T follicular helper cell (primary cell): ENCODE measurements around the gene SPINK8.
"Not testable (repeated sequence)": the region's sequence is repeated elsewhere in the genome, so short reads cannot be mapped to it uniquely, and the experiment has no call there.

Experiments used
- DNase-seq: peaks from one replicate; pipeline ENCODE4 v3.0.0-alpha.2; 2020; ENCODE audit warnings: low read depth

SPINK8 gene

DNA sequence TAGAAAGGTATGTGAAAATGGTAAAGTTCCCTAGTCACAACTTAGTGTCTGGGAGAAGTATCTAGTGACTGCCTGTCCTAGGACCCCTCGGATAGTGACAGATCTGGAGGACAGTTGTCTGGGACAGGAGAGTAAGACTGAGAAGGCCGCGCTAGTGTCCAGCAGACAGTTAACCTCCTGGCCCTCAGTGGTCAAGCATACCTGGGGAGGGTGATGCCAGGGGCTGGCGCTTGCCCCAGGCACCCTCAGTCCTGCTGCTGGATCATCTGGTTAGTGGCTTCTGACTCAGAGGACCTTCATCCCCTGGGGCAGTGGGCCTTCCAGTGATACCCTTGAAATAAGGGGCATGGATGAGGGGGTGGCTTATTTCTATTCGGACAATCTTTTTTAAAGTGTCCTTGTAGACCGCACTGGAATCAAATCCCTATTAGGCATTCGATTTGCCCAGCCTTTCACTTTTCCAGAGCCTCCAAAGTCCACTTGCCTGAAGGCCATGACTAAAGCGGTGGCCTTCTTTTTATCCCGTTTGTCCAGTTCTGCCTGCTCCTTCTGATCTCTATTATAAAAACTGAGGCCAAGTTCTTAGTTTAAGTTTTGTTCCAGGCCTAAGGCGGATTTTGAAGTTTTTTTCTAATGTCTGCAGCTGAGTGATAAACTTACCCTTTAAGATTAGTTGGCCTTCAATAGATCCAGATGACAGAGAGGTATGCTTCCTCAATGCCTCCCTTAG is 1.6 kb downstream of the SPINK8 start:
- DNase-seq, result not testable (repeated sequence)

GRCh38 chr3:48320996-48321395 is 12.5 kb downstream of the SPINK8 start:
- no peak for DNase-seq

- DNase-seq, result no peak
Measured at GRCh38 chr3:48318713-48319468, 14.6 kb downstream of the SPINK8 start.

DNA sequence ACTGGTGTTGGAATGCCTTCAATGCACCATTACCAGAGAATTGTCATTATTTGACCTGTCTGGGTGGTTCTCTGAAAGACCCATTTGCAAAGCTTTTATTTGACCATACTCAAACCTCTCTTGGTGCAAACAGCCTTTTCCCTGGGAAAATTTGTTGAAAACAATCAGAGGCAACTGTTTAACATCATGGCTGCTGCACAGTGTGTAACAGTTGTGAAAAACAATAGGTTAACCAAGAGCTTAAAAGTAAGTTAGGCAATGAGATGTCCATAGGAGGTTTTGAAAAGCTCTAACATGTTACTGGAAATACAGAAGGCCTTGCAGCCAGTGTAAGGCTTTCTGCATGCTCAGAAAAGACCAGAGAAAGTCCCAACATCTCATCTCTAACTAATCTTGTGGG is 18.9 kb downstream of the SPINK8 start:
- DNase-seq, result no peak

DNA sequence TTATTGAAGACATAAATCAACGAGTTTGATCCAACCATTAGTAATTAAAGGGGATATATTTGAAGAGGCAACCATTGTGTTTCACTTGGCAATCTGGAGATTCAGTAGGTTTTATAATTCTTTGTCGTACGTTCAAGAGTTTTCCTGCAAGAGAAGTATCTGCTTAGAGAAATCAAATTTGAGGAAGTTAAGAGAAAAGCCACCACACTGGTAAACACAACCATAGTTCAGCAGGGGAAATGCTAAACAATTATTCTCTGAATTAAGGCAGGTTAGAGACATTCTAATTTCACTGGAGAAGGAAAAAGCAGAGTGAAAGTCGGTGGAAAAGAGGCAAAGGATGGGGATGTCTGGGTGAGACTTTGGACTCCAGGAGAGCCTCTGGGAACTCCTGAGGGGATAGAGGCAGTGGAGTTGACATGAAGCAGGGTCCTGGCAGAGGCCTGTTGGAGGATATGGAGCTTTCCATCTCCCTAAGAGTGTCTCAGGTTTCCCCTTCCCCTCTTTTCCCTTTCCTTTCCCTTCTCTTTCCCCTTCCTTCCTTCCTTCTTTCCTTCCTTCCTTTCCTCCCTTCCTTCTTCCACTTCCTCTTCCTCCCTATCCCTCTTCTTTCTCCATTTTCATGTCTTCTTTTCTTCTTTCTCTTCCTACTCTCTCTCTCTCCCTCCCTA is 26.5 kb downstream of the SPINK8 start:
- DNase-seq, result no peak

GRCh38 chr3:48306290-48306689 is 27.2 kb downstream of the SPINK8 start:
- no peak for DNase-seq

- DNase-seq, result no peak
Measured at GRCh38 chr3:48305396-48305795, 28.1 kb downstream of the SPINK8 start.

- DNase-seq, result no peak
Measured at GRCh38 chr3:48303021-48303420, 30.4 kb downstream of the SPINK8 start.

DNA sequence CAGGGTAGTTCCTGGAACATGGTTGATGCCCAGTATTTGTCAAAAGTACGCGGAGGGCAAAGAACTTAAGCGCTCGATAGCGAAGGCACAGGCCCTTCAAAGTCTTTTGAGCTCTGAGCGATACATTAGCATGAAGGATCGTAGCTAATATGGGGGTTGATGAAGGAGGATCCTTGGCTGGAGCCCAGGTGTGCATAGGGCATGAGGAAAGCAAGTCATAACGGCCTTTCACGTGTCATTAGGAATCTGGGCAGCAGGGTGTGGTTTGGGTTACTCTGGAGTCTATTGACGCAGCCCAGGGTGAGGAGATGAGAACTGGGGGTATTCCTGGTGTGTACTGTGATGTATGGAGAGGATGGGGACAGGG is 31.7 kb downstream of the SPINK8 start:
- DNase-seq, result no peak

GRCh38 chr3:48301020-48301799 is 32.3 kb downstream of the SPINK8 start, which contains the start of gene NME6:
Gene NME6 (minus strand): TSS chr3:48301367.
- DNase-seq, result peak; percentile 74

DNA sequence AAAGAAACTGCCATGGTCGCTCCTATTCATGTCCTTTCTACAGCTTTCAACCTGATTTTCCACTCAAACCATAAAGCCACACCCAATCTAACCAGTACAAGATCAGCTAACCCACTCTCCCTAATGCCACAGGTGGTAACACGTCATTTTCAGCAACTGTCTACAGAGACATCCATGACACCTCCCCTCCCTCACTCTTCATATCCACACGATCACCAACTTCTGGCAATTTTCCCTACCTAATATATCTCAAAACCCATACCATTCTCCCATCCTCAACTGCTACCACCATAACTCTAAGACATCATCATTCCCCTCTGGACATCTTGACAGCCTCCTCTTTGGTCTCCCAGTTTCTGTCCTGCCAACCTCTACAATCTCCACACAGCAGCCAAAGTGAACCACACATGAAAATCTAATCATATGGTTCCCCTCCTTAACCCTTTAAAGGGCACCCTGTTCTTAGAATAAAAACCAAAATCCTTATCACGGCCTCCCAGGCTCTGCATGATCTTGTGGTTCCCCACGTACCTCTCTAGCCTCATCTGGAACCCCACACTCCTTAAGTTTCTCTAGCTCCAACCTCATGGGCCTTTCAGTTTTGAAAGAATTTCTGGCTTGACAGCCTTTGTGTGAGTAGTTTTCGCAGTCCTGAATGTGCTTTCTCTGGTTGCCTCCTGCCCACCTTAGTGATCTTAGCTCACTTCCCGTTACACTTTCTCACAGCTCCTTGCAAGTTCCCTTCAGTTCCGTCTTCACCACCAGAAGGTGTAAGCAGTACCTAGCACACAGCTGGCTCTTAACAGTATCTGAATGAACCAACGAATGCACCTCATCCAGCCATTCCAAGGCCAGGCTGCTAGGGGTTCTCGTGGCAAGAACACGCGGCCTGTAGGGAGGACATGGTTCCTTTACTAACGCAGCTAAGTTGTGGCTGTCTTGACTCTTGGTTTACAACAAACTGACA is 33.4 kb downstream of the SPINK8 start:
- peak; percentile 2 for DNase-seq

DNA sequence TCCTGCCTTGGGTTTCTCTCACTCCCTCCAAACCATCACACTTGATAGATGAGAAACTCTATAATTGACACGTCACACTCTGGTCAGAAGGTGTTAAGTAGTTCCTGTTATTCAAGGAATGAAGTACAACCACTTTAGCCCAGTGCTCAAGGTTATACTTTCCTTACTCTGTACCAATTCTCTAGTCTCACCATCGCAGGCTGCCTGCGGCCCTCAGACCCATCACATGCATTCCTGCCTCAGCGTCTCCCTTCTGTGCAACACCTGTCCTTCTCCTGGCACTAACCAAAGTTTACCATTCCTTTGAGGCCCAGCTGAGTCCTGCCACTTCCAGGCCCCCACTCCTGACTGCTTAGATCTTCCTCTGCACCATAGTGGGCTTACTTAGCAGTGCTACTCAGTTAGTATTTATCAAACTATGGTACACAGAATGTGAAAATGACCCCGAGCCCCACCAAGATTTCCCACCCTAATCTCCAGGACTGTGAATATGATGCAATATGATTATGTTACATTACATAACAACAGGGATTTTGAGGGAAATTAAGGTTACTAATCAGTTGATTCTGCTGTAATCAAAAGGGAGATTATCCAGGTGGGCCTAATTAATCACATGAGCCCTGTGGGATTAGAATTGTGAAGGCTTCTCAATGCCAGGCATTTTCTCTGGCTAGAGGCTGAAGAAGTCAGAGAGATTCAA is 36.2 kb downstream of the SPINK8 start:
- DNase-seq, result no peak

GRCh38 chr3:48296699-48297098 is 36.8 kb downstream of the SPINK8 start:
- no peak for DNase-seq

DNA sequence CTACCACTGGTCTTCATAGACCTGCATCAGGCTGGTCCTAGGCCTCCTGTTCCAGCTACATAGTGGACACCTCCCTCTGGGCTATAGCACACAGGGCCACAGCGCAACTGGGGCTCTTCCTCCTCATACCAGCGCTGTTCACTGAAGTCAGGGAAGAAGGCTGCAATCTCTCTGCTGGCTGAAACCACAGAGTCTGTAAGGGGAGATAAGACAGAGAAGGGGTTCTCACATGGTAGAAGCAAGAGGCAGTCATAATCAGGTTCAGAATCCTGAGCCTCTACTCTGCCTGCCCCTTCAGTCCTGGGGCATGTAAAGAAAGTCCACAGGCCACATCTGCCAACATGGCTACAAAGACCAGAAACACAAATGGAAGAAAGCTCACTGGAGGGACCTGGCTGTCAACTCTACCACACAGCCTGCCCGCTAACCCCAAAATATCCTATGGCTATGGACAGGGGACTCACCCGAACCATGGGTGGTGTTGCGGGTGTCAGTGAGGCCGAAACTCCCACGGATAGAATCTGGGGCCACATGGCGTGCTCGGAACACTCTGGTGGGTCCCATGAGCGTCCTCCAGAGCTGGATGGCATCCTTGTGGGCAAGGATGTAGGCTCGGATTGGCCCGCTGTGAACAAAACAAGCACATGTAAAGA is 38.7 kb downstream of the SPINK8 start:
- no peak for DNase-seq

GRCh38 chr3:48289659-48290058 is 43.8 kb downstream of the SPINK8 start:
- no peak for DNase-seq

DNA sequence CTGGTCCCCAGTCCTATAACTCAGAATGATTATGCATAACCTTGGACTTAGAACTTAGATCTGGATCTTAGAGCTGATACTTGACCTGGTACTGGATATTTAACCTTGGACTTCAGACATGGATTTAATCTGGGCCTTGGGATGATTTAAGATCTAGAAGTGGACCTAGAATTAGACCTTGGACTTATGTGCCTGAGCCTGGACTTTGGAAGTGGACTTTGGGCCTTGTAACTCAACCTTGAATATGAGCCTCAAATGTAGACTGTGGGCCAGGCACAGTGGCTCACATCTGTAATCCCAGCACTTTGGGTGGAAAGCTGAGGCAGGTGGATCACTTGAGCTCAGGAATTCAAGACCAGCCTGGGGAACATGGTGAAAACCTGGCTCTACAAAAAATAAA is 46.4 kb downstream of the SPINK8 start:
- no peak for DNase-seq

- no peak for DNase-seq
Measured at GRCh38 chr3:48286308-48286707, 47.2 kb downstream of the SPINK8 start.

- no peak for DNase-seq
Measured at GRCh38 chr3:48285675-48286074, 47.8 kb downstream of the SPINK8 start.

DNA sequence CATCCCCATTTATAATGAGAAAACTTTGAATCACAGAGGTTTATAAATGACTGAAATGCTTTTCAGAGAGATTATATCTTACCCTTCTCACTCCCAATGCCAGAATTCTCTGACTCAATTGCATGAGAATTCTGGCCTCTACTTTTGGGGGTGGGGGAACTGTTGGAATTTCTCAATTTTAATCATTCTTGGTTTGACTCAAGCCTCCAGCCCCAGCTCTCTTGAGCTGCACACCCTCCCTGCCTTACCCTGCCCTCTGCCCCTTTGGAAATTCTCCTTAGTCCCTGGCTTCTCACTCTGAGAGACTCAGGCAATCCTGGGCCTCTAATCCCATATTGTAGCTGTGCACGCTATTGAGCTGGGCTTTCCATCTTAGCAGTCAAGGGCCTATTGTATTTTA is 48.3 kb downstream of the SPINK8 start:
- DNase-seq, result no peak

- DNase-seq, result no peak
Measured at GRCh38 chr3:48280881-48281280, 52.6 kb downstream of the SPINK8 start.
